GM18526 (cell line): ENCODE data around the gene COX14.

Experiments used
- POLR2A ChIP-seq: IDR thresholded peaks from 3 replicates; pipeline ENCODE4 v1.6.1; 2011; ENCODE audit not compliant: insufficient read length; ENCODE audit errors: extremely low read depth

Gene COX14

DNA sequence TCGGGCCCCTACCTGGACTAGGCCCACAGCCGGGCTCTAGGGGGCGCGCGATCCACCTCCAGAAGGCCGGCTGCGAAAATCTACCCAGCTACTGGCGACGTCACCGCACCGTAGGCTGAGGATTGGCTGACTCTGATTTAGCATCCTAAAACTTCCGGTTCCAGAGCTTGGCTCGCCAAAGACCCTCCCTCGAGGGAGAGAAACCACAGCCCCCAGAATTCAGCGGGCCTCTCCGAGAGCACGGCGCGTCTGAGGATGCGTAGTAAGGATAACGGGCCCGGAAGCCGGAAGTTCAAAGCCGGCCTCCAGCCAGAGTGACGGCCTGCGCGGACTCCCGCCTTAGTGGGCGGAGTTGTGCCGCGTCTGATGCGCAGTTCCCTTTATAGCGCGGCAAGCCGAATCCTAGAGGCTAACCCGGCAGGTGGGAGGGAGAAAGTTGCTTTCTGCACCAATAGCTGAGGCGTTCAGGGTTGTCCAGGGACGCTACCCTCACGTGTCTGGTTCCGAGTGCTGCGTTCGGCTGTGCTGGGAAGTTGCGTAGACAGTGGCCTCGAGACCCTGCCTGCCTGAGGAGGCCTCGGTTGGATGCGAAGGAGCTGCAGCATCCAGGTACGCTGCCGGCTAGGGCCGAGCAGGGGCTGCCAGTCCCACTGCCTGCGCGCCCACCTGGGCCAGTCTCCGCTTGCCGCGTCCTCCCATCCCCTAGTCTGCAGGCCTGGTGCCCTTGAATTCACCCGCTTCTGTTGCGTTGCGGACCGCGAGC lies at the start of gene COX14:
TSS of gene COX14 (plus strand) at position 544 of the 763 bp plus-strand sequence. CDS start 7,808 bp downstream, outside the sequence.
- peak; percentile 96 for TF ChIP-seq POLR2A

DNA sequence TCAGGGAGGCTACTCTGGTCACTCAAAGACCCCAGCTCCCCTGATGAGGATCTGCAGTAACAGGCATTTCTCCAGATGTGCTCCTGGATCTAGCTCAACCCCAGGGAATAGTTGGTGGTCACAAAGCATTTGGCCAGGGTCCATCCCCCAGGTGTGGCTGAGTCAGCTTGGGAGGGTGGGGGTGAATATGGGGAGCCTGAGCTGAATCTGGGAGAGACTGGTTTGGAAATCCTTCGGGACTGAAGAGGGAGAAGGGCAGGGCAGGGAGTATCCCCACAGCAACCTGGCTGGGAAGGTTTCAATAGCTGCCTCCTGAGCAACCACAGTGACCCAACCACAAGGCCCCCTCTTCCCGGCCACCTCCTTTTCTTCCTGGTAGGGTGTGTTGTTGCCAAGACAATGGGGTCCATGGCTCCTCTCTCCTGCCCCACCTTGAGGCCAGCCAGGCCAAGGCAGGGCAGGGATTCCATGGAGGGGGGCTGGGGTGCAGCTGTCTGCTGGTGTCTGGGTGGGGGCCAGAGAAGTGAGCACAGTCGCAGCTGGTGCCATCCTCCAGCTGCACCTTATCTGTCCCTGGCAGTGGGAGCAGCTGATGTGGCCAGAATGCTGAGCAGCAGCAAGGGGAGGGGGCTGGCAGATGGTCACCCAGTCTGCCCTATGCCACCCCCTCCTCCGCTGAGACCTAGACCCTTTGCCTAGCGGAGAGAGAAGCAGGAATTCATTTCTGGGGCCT lies 49.1 kb upstream of the COX14 start:
- TF ChIP-seq POLR2A, result no peak

DNA sequence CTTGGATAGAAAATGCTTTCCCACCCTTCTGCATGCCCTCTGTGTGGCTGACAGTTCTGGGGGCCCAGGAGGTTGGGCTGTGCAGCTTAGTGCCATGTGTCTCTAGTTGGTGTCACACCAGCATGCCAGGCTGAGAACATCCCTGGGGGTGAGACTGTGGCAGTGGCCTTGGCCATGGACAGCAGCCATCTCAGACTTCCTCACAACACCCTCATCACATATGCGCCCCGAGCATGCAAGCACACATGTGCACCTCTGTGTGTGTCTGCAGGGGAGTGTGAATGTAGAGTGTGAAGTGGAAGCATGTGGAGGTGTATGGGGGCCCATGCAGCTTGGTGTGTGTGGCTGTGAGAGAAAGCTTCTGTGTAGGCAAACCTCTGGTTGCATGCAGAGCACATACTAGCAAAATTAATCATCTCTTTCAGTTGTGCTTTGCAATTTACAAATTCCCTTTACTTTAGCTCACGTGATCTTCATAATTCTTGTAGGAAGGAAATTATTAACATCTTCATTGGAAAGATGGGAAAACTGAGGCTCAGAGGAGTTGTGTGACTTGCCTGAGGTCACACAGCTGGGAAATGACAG lies 46.2 kb upstream of the COX14 start:
- TF ChIP-seq POLR2A, result no peak

DNA sequence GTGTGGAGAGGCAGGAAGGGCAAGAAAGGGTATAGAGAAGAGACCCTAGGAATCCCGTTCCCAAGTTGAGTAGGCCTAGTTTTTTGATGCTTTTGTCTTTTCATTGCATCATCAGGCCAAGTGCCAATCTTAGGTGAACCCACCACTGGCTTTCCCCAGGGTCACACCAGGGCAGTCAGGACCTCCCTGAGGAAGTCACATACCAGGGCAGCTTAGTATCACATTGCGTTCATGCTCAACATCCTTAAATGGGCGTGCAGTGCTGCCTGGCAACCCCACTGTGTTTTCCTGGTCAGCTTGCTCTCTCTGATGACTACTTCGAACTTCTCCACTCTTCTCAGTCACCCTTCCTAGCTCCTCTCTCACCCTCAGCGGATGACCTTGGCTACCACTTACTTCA lies 45.6 kb upstream of the COX14 start:
- TF ChIP-seq POLR2A, result no peak

DNA sequence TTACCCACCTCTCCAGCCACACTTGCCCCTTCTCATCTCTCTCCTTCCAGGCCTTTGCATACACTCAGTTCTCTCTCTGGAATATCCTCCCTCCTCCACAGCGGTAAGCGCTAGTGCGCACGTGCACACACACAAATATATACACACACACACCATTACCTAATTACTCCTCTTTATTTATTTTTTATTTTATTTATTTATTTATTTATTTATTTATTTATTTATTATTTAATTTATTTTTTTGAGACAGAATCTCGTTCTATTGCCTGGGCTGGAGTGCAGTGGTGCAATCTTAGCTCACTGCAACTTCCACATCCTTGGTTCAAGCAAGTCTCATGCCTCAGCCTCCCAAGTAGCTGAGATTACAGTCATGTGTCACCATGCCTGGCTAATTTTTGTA lies 43.0 kb upstream of the COX14 start:
- TF ChIP-seq POLR2A, result no peak

DNA sequence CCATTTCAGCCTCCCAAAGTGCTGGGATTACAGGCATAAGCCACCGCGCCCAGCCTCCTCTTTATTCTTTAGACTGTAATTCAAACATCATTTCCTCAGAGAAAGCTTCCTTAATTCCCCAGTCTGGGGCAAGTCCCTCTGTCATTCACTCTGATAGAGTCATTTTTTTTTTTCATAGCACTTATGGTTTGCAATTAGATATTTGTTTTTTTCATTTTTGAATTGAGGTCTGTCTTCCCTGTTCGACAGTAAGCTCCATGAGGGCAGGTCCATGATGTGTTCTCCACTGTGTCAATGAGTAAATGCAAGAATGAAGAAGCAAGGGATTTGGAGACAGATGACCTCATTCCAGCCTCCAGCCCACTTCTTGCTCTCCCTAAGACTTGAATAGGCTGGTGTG lies 42.5 kb upstream of the COX14 start:
- TF ChIP-seq POLR2A, result no peak

DNA sequence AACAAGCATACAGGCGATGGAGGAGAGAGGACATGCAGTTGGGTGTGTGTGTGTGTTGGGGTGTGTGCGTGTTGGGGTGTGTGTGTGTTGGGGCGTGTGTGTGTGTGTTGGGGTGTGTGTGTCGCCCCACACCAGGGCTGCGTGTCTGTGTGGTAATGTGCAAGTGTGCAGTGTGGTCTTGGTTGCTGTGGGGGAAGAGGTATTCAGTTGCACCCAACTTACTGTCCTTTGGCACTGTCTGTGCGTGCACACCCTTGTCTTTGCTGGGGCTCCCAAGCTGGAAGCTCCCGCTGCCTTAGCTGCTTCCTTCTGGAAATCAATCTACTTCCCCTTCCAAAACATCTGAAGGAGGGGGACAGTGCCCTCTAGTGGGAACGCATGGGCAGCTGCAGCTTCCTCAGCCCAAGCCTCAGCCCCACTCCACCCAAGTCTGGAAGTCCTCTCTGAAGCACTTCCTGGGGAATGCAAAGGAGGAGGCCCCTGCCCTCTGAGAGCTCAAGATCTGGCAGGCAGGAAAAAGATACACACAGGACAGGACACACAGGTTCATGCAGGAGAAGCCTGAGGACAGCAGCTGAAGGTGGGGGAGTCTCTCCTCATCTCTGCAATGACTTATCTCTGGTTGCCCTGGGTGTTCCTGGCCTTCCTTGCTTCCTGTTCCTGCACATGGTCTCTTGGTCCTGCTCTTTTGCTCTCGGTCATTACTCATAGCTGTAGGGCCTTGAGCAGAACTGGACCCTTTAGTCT lies 41.5 kb upstream of the COX14 start:
- TF ChIP-seq POLR2A, result no peak

DNA sequence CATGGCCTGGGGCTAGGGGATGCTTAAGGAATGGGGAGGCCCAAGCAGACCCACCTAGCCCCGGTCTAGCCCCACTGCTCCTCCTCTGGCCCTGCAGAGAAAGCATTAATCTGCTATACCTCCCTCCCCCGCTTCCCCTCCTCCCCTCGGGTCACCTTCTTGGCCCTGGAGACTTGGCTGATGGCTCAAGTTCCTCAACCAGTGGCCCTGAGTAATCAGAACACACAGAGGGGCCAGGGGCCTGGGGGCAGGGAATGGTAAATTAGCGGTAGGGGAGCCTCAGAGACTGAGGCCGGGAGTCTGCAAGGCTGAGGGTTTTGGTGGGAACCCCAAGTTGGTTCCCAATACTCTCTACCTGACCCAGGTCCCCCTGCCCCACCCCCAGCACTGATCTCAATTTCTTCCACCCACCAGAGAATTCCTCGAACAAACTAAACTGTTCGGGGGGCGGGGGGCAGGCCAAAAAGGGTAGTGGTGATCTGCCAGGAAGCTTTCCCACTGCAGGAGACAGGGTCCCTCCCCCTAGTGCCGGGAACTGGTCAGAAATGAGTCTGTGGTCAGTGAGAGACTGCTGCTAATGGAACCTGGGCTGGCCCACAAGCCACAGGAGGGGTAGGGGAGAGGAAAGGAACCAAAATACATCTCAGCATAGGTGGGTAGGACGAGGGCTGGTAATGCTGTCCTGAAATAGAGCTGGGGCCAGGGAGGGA lies 39.7 kb upstream of the COX14 start:
- no peak for TF ChIP-seq POLR2A

DNA sequence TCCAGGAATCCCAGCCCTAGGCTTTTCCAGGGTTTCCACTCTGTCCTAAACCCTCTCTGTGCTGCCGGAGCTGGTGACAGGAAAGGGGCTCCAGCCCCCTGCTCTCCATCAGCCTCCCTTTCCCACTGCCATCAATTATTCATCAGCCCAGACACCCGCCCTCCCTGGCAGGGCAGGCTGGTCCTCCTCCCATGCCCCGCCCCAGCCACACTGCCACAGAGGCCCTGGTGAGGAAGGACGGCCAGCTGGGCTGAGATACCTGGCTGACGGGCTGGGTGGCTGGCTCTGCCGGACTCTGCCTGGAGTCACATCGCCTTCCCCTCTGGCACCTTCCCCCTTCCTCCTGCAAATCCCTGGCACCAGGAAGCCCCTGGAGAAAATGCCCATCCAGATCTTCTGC lies 38.8 kb upstream of the COX14 start:
- TF ChIP-seq POLR2A, result no peak

DNA sequence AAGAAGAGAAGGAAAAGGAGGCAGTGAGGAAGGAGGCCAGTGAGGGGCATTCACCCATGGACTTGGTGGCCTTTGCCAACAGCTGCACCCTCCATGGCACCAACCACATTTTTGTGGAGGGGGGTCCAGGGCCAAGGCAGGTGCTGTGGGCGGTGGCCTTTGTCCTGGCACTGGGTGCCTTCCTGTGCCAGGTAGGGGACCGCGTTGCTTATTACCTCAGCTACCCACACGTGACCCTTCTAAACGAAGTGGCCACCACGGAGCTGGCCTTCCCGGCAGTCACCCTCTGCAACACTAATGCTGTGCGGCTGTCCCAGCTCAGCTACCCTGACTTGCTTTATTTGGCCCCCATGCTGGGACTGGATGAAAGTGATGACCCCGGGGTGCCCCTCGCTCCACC lies 38.3 kb upstream of the COX14 start:
- no peak for TF ChIP-seq POLR2A

DNA sequence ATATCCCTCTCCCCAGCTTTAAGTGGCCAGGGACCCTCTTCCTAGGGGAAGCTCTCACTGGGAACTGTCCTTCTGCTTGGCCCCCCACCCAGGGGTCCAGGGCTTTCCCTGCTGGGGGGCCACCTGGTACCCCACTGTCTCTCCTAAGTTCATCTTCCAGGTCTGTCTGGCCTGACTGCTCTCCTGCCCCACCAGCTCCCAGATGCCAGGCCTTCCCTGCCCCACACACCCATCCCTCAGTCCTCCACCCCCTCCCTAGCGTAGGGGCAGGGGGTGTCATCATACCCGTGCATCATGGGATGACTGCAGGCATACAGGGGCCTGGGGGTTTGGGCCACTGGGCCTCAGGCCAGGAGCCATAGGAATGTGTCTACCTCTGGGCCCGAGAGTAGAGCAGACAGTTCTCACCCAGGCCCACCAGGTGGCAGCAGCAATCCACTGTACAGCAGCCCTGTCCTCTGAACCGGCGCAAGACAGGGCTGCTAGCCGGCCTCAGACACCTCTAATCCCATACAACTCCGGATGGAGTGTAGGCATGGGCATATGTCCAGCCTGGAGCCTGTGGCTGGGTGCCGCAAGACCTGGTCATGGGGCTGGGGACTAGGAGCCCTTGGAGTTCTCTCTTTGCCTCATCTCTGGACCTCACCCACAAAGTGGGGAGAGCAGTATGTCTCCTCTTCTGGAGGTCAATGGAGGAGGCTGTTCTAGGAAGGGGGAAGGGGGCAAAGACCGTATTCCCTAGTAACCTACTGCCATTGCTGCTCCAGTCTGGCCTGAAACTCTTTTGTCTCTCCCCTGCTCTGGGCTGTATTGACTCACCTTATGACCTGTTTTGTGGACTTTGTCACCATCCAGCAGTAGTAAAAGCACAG lies 36.9 kb upstream of the COX14 start:
- no peak for TF ChIP-seq POLR2A

DNA sequence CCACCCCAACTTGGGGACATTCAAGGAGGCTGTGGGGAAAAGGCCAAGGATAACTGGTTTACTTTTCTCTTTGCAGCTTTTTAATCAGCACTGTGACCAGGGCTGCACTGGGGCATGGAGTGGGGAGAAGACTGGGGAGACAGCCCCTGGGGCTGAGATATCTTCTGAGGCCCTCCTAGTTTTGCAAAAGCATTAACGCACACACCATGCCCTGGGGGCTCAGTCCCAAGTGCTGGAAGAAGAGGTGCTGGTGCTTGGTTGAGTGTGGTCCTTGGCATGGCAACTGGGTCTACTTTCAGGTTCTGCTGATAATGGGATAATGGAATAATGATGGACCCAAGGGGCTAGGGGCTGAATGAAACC lies 36.2 kb upstream of the COX14 start:
- TF ChIP-seq POLR2A, result no peak

DNA sequence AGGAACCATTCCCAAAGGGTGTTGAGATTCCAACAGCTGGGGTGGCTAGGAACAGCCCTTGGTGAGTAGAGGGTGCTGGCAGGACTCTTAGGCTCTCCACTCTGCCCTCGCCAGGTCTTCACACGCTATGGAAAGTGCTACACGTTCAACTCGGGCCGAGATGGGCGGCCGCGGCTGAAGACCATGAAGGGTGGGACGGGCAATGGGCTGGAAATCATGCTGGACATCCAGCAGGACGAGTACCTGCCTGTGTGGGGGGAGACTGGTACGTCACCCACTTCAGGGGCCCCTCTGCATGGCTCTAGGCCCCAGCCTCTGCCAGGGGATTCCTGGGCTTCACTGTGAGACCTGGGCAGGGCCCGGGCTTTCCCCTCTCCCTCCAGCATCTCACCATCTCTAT lies 34.9 kb upstream of the COX14 start:
- TF ChIP-seq POLR2A, result no peak

DNA sequence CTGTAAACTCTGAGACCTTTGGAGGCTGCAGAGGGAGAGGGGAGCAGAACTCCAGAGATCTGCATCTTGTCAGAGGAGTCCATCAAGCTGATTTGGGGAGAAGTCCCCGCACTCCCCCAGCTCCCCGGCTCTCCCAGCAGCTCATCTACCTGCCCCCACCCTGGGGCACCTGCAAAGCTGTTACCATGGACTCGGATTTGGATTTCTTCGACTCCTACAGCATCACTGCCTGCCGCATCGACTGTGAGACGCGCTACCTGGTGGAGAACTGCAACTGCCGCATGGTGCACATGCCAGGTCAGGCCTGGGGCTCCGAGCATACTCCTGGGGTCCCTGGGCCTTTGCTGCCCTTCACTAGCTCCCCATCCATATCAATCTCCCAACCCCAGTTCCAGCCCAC lies 33.8 kb upstream of the COX14 start:
- no peak for TF ChIP-seq POLR2A
